Fibroblast of skin of left biceps (primary cell): Measurements from ENCODE around the gene FLACC1.

Source experiments
- DNase-seq, 2 experiments: peaks; one replicate each; pipeline ENCODE4 v3.0.0-alpha.2; 2013; ENCODE audit warnings: low read depth in 2 of 2

Gene FLACC1

DNA sequence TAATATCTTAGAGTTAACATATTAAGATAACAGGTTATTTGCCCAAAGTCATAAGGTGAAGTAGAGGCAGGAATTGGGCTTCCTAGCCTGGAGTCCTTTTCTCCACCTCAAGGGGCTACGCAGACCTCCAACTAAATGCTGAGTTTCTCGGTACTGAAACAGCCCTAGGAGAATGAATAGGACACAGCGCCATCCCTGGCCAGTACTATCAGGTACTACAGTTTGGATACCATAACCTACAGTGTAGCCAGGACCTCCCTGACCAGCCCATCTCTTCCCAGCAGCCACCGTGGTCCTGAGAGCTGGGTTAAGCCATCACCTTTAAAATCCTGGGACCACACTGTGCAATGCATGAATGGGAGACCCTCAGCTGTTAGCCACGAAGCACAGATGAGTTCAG is 81.2 kb downstream of the FLACC1 start:
- no peak for DNase-seq

GRCh38 chr2:201275069-201275468 is 82.1 kb downstream of the FLACC1 start:
- no peak for DNase-seq

- no peak for DNase-seq
These were observed 83.7 kb downstream of the FLACC1 start for GRCh38 chr2:201273330-201273983.

GRCh38 chr2:201271917-201272316 is 85.2 kb downstream of the FLACC1 start:
- DNase-seq, result no peak

- no peak for DNase-seq
These were observed 86.7 kb downstream of the FLACC1 start for GRCh38 chr2:201270293-201271001.

GRCh38 chr2:201269764-201270163 is 87.4 kb downstream of the FLACC1 start:
- no peak for DNase-seq

- no peak for DNase-seq
These were observed 89.7 kb downstream of the FLACC1 start for GRCh38 chr2:201267278-201268030.

- no peak for DNase-seq
These were observed 90.5 kb downstream of the FLACC1 start for GRCh38 chr2:201266629-201267028.

- DNase-seq, result no peak
These were observed 92.5 kb downstream of the FLACC1 start for GRCh38 chr2:201264472-201265173.

GRCh38 chr2:201263779-201264178 is 93.4 kb downstream of the FLACC1 start:
- DNase-seq, result no peak

DNA sequence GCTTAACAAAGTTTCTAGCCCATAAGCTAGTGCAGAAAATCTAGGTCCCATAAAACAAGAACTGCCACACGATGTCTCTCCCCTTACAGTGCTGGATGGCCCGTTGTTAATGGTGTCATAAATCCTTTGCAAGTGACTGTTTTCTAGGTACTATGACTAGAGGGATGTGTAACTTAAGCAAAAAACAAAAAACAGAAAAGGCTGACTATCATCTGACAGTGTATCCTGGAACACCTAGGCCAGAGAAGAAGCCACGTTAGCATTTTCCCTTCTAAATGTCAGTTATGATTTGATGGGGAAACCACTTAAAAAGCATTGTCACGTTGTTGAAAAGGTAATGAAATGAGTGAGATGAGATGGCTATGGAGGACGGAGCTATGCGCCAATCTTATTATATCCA is 94.4 kb downstream of the FLACC1 start:
- DNase-seq, result no peak

- no peak for DNase-seq
These were observed 95.2 kb downstream of the FLACC1 start for GRCh38 chr2:201261906-201262305.

DNA sequence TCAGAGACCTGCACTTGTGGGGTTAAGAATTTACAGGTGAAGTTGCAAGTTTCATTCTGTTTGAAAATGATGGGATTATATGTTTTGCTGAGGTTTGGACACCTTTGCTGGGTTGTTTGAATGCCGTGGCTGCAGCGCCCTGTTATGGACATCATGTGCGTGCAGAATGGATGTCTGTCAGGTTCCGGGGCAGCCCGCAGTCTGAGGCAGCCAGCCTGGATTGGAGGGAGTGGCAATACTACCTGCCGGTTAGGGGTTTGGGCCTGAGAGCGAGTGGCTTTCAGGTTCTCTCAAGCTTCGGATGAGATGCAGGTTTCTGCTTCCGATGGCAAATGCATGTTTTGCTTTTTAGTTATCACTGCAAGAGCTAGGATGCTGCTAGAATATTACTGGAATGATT is 95.7 kb downstream of the FLACC1 start:
- DNase-seq, result no peak

DNA sequence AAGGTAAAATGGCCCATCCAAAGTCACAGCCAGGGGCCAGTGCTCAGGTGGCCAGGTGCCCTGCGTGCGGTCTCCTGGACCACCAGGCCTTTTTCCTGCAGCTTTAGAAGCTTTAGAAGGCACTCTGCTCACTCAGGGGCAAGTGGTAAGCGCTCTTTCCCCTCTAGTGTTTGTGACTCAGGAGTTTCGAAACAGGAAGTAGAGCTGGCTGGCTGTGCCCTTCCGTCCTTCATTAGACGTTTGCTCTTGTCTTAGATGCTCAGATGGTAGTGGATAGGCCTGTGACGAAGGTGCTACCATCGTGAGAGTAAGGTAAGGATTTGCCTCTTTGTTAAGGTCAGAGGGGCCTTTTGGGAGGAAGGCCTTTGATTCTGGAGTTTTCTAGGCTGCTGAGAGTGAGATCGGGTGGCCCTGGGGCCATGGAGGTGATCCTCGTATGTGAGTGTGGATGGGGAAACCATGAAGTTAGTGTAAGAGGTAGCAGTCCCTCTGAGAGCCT is 96.8 kb downstream of the FLACC1 start, which contains the start of gene CASP8:
CASP8 (plus strand) TSS at position 235 of the 499 bp plus-strand sequence. CDS start 5,951 bp downstream, outside the sequence.
- DNase-seq, result no peak

DNA sequence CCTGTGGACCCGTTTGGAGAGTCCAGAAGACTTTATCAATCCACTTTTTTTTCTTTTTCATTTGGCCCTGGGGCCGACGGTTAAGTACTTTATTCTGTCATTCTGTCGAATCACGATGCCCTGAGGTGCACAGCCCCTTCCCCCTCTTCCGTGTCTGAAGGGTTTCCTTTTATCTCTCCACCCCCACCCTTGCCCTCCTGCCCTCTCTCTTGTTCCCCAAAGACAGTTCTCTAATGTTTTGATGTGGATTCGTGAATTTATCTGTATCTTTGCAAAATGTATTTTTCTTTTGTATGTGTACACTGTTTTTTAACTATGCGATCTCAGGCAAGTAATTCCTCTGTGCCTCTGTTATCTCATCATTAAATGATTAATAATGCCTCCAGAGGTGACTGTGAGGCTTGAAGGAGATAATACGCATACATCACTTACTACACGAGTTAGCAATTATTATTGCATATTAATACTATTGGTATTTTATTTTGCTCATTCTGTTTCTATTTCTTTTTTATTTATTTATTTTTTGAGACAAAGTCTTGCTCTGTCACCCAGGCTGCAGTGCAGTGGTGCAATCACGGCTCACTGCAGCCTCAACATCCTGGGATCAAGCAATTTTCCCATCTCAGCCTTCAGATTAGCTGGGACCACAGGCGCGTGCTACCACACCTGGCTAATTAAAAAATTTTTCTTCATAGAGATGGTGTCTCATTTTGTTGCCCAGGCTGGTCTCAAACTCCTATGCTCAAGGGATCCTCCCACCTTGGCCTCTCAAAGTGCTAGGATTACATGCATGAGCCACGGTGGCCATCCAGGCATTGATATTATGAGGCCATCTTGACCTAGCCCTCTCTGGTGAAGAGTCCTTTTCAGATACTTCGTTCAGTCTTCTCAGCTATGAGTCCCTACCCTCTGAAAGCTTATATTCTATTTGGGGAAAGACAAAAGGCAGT is 98.2 kb downstream of the FLACC1 start:
- no peak for DNase-seq

DNA sequence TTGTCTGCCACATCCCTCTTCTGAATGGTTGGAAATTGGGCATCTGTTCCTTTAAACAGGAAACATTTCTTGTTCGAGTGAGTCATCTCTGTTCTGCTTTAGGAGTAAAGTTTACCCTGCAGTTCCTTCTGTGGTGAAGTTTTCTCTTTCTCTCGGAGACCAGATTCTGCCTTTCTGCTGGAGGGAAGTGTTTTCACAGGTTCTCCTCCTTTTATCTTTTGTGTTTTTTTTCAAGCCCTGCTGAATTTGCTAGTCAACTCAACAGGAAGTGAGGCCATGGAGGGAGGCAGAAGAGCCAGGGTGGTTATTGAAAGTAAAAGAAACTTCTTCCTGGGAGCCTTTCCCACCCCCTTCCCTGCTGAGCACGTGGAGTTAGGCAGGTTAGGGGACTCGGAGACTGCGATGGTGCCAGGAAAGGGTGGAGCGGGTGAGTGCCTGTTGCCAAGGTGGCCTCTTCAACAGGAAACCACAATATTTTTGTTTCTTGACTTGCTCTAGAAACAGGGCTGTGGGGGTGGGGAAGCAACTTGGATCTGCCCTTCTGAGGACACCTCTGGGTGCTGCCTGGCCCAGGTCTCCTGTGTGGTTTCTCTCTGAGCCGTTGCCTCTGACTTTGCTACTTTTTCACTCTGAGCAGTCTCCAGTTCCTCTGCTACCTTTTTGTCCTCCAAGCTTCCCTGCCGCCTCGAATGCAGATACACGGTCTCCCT is 99.0 kb downstream of the FLACC1 start:
- DNase-seq, result no peak

- DNase-seq, result no peak
These were observed 99.7 kb downstream of the FLACC1 start for GRCh38 chr2:201257381-201257955.

DNA sequence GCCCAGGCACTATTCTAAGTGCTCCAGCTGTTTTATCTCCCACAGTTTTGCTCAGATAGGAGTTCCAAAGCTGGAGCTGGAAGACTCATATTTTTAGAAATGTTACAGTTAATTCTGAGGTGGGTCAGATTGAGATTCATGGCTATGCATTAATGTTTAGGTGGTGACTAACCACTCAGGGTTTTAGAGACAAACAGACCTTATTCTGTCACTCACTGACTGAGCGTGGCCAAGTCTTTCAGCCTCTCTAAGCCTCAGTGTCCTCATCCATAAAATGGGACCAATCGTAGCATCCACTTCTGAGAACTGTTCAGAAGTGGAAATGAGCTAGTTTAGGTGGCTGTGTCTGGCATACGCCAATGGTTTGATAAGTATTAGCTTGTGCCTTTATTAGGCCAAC is 101.1 kb downstream of the FLACC1 start:
- DNase-seq, result no peak

DNA sequence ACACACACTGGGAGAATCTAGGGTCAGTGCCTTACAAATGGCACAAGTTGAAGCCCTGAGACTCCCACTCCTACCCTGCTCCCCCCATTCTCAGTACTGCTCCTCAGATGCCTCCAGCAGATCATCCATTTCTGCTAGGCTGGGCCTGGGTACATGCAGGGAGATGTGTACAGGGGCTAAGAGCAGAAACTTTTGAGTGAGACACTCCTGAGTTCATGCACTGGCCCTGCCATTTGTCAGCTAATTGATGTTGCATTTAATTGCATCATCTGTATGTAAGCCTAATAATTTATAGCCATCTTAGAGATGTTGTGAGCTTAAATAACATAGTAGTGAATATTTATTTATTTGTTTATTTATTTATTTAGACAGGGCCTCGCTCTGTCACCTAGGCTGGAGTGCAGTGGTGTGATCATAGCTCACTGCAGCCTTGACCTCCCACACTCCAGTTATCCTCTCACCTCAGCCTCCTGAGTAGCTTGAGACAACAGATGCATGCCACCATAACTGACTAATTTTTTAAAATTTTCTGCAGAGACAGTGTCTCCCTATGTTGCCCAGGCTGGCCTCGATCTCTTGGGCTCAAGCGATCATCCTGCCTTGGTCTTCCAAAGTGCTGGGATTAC is 101.6 kb downstream of the FLACC1 start:
- no peak for DNase-seq
